ENCODE results near the gene PHF11. TPM values are rescaled to one million over a fixed set of nuclear protein-coding genes. Genes with fewer than 3 reads are reported as not detected.
A peak's percentile ranks its signal among the peaks of the same experiment; 100 is the strongest.
"Not testable (repeated sequence)": the region's sequence is repeated elsewhere in the genome, so short reads cannot be mapped to it uniquely, and the experiment has no call there.

Gene PHF11
- total RNA-seq, 1 donor, result 12.4 TPM

- DNase-seq (ENCODE audit: low read depth in 2 of 3, low spot score in 2 of 3), result no peak
These were observed 47.9 kb downstream of the PHF11 start for GRCh38 chr13:49543656-49544055.

DNA sequence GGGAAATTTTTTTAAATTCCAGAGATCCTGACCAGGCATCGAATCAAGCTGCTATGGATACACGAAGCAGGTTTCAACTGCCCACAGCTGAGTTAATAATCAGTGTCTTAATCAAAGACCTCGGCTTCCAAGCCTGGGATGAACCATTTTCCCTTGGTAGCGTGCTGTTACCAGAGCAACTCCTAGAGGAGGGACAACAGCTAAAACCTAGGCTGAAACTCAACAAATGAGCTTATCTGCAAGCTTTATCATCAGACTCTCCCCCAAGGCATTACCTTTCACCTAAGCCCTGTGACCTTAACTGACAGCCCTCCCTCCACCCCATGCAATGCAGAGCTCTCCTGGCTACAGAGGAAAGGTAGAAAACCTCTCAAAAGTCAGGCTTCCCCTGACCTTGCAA is 49.9 kb downstream of the PHF11 start:
- DNase-seq (ENCODE audit: low read depth in 2 of 3, low spot score in 2 of 3), result no peak

- no peak for DNase-seq (ENCODE audit: low read depth in 2 of 3, low spot score in 2 of 3)
These were observed 50.8 kb downstream of the PHF11 start for GRCh38 chr13:49546561-49546960.

DNA sequence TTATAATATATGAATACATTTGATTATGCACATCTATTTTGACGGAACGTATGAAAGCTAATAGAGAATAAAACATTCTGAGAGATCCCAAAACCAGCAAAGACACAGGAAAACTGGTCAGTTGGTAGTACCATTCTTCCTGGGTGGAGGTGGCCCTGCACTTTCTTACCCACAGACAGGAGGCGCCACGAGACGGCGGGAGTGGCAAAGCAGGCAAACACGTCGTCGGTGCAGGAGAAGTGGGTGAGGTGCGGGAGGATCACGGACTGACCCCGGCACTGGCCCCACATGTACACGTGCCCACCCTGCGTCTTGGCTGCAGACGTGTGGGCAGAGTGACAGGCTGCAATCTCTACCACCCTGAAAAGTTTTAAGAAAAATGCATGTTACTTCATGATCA is 53.5 kb downstream of the PHF11 start:
- DNase-seq (ENCODE audit: low read depth in 2 of 3, low spot score in 2 of 3), result no peak

GRCh38 chr13:49550942-49551644 is 55.3 kb downstream of the PHF11 start:
- peak in 2 of 3 donors; percentile 45 to 66 for DNase-seq (ENCODE audit: low read depth in 2 of 3, low spot score in 2 of 3)

DNA sequence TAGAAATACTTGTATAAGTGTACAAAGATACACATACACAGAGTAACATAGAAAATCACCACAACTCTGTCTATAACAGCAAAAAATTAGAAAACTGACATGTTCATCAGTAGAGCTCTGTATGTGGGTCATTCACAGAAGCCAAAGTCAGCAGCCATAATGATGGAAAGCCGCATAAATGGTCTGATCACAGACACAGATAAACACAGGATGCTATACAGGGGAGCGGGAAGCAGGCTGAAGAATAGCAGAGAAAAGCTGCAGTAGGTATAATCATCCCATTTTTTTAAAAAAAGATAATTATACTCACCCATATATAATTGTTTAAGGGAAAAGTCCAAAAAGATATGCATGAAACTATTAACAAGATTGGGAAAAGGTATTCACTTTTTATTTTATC is 58.1 kb downstream of the PHF11 start:
- no peak for DNase-seq (ENCODE audit: low read depth in 2 of 3, low spot score in 2 of 3)

DNA sequence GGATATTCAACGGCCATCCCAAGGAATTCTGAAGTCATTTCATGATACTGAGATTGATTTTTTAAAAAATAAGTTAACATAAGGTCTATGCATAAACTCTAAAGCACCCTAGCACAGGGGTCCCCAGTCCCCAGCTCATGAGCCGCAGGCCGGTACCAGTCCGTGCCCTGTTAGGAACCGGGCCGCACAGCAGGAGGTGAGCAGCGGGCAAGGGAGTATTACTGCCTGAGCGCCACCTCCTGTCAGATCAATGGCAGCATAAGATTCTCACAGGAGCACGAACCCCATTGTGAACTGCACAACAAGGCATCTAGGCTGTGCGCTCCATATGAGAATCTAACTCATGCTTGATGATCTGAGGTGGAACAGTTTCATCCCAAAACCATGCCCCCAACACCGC is 58.6 kb downstream of the PHF11 start:
- no peak for DNase-seq (ENCODE audit: low read depth in 2 of 3, low spot score in 2 of 3)

DNA sequence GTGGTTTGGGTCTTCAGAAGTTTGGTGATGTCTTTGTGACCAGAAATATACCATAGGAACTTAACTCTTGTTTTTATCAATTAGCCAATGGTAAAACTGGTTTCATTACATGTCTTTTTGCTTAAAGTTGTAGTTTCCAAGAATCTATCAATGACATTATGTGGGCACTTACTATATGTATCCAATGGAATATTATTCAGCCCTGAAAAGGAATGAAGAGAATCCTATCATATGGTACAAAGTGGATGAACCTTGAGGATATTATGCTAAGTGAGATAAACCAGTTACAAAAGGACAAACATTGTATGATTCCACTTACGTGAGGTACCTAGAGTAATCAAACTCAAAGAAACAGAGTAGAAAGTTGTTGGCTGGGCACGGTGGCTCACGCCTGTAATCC is 63.3 kb downstream of the PHF11 start:
- no peak for DNase-seq (ENCODE audit: low read depth in 2 of 3, low spot score in 2 of 3)

- DNase-seq (ENCODE audit: low read depth in 2 of 3, low spot score in 2 of 3), result peak in 2 of 3 donors; percentile 46 to 56
These were observed 64.7 kb downstream of the PHF11 start for GRCh38 chr13:49560270-49561061.

- no peak for DNase-seq (ENCODE audit: low read depth in 2 of 3, low spot score in 2 of 3)
These were observed 65.3 kb downstream of the PHF11 start for GRCh38 chr13:49561062-49561410.

DNA sequence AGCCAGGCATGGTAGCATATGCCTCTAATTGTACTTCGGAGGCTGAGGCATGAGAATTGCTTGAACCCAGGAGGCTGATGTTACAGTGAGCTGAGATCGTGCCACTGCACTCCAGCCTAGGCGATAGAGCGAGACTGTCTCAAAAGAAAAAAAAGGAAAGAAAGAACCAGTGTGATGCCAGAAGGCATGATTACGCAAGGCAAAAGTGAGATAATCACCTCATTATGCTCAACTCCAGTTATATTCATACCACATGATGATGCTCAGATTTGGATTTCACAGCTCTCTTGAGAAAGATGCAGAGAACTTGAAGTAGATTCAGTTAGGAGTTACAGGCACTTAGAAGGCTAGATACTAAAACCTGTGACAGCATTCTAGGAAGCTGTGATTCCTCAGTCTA is 67.8 kb downstream of the PHF11 start:
- DNase-seq (ENCODE audit: low read depth in 2 of 3, low spot score in 2 of 3), result no peak

DNA sequence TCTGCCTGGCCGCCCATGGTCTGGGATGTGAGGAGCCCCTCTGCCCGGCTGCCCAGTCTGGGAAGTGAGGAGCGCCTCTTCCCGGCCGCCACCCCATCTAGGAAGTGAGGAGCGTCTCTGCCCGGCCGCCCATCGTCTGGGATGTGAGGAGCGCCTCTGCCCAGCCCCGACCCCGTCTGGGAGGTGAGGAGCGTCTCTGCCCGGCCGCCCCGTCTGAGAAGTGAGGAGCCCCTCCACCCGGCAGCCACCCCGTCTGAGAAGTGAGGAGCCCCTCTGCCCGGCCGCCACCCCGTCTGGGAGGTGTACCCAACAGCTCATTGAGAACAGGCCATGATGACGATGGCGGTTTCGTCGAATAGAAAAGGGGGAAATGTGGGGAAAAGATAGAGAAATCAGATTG is 69.7 kb downstream of the PHF11 start:
- DNase-seq (ENCODE audit: low read depth in 2 of 3, low spot score in 2 of 3), result not testable (repeated sequence)

- no peak for DNase-seq (ENCODE audit: low read depth in 2 of 3, low spot score in 2 of 3)
These were observed 70.7 kb downstream of the PHF11 start for GRCh38 chr13:49566461-49566860.

- DNase-seq (ENCODE audit: low read depth in 2 of 3, low spot score in 2 of 3), result no peak
These were observed 71.7 kb downstream of the PHF11 start for GRCh38 chr13:49567491-49567890.

- peak in 2 of 3 donors; percentile 23 to 35 for DNase-seq (ENCODE audit: low read depth in 2 of 3, low spot score in 2 of 3)
These were observed 74.4 kb downstream of the PHF11 start for GRCh38 chr13:49569993-49570689.

- no peak for DNase-seq (ENCODE audit: low read depth in 2 of 3, low spot score in 2 of 3)
These were observed 75.8 kb downstream of the PHF11 start for GRCh38 chr13:49571299-49572240.
